H1 (cell line): ENCODE results near the gene TSPAN9.

Experiments
- ATF2 ChIP-seq: IDR thresholded peaks from 2 replicates; pipeline ENCODE4 v1.6.1; 2012; ENCODE audit warnings: low read length, inconsistent platforms
- BRCA1 ChIP-seq: IDR thresholded peaks from 2 replicates; pipeline ENCODE4 v1.6.1; 2012; ENCODE audit warnings: low read depth, low read length, improper control_type of control experiment
- CTCF ChIP-seq, 3 experiments: IDR thresholded peaks; 1 replicate in 2 of 3; 2 replicates in 1 of 3; pipeline versions ENCODE4 v1.5.1 to v1.6.1; 2011; ENCODE audit warnings: low read length in 3 of 3, mild to moderate bottlenecking in 3 of 3, inconsistent platforms in 2 of 3, low read depth in 1 of 3, moderate library complexity in 1 of 3; ENCODE audit not compliant: insufficient read depth in 1 of 3; ENCODE audit errors: control extremely low read depth in 1 of 3
- EP300 ChIP-seq, 2 experiments: IDR thresholded peaks; 1 replicate in 1 of 2; 2 replicates in 1 of 2; pipeline ENCODE4 v1.6.1; 2011 to 2012; ENCODE audit warnings: low read depth in 2 of 2, low read length in 2 of 2, mild to moderate bottlenecking in 2 of 2, borderline replicate concordance in 1 of 2, inconsistent platforms in 1 of 2, moderate library complexity in 1 of 2
- GTF2F1 ChIP-seq: IDR thresholded peaks from 2 replicates; pipeline ENCODE4 v1.6.1; 2012; ENCODE audit warnings: low read depth, low read length, improper control_type of control experiment, borderline replicate concordance
- KDM1A ChIP-seq: fragments of 200-600, 300-600 bp; sonication (generic); IDR thresholded peaks from 2 replicates; pipeline ENCODE4 v1.7.1; 2016; ENCODE audit warnings: mild to moderate bottlenecking, low read length, borderline replicate concordance
- POLR2A ChIP-seq, 2 experiments: IDR thresholded peaks; 1 replicate in 1 of 2; 2 replicates in 1 of 2; pipeline ENCODE4 v1.6.1; 2011; ENCODE audit warnings: low read depth in 2 of 2, low read length in 2 of 2, mild to moderate bottlenecking in 2 of 2; ENCODE audit errors: control extremely low read depth in 1 of 2
- POLR2AphosphoS5 ChIP-seq: IDR thresholded peaks from 2 replicates; pipeline ENCODE4 v1.6.1; 2011; ENCODE audit warnings: low read depth, low read length
- SP2 ChIP-seq: IDR thresholded peaks from 2 replicates; pipeline ENCODE4 v1.6.1; 2012; ENCODE audit warnings: mild to moderate bottlenecking, low read length, inconsistent platforms
- SP4 ChIP-seq: IDR thresholded peaks from 2 replicates; pipeline ENCODE4 v1.6.1; 2012; ENCODE audit warnings: low read length, inconsistent platforms
- TCF12 ChIP-seq: IDR thresholded peaks from 2 replicates; pipeline ENCODE4 v1.6.1; 2011; ENCODE audit warnings: low read depth, mild to moderate bottlenecking, low read length
- USF2 ChIP-seq: IDR thresholded peaks from 2 replicates; pipeline ENCODE4 v1.6.1; 2011; ENCODE audit warnings: low read length, improper control_type of control experiment
- ZNF274 ChIP-seq: IDR thresholded peaks from 2 replicates; pipeline ENCODE4 v1.7.0; 2012; ENCODE audit warnings: low read length, borderline replicate concordance; ENCODE audit errors: extremely low read depth

- TF ChIP-seq SP4 = no peak
- TF ChIP-seq CTCF (IDR thresholded peaks at IDR 0.05; ENCODE audit: control extremely low read depth in 1 of 3, insufficient read depth in 1 of 3, low read depth in 1 of 3, low read length in 3 of 3) = no peak
- TF ChIP-seq POLR2AphosphoS5 = no peak
- no peak for TF ChIP-seq USF2
- no peak for TF ChIP-seq ATF2
- TF ChIP-seq SP2 = no peak
- TF ChIP-seq GTF2F1 = no peak
- no peak for TF ChIP-seq EP300 (IDR thresholded peaks at IDR 0.05; ENCODE audit: borderline replicate concordance in 1 of 2, low read depth in 2 of 2, low read length in 2 of 2)
- no peak for TF ChIP-seq KDM1A
- no peak for TF ChIP-seq TCF12
- no peak for TF ChIP-seq POLR2A (IDR thresholded peaks at IDR 0.05; ENCODE audit: control extremely low read depth in 1 of 2, low read depth in 2 of 2, low read length in 2 of 2)
- no peak for TF ChIP-seq BRCA1
- TF ChIP-seq ZNF274 = no peak
Measured at GRCh38 chr12:3178671-3179313, 101.6 kb downstream of the TSPAN9 start.
